GM23338 (cell line): ENCODE results near the gene RRP12. TPM values are rescaled to one million over a fixed set of nuclear protein-coding genes. Genes with fewer than 3 reads are reported as not detected.

Experiments
- ATAC-seq: fragments of 200-7000 bp; cut with Tn5 transposase; 3 replicates; pipeline ENCODE4 v1.9.1; 2020
- DNase-seq: peaks from one replicate; pipeline ENCODE4 v3.0.0-alpha.2; 2015; ENCODE audit warnings: low spot score
- H2AFZ ChIP-seq: fragments of 200-600 bp; sonication (generic); 2 replicates; pipeline ENCODE4 v1.8.0; 2016; ENCODE audit warnings: antibody characterized with exemption, mild to moderate bottlenecking, moderate library complexity
- H3F3A ChIP-seq: fragments of 200-600 bp; sonication (generic); replicated peaks from 2 replicates; pipeline ENCODE4 v1.8.0; 2017; ENCODE audit warnings: antibody characterized with exemption, mixed run types, low read depth
- H3K27ac ChIP-seq: fragments of 200-600 bp; sonication (generic); 2 replicates; pipeline ENCODE4 v1.6.1; 2016; ENCODE audit warnings: low read depth
- H3K27me3 ChIP-seq: fragments of 200-600 bp; sonication (generic); 2 replicates; pipeline ENCODE4 v1.8.0; 2016; ENCODE audit warnings: mild to moderate bottlenecking, mixed run types, moderate library complexity; ENCODE audit not compliant: insufficient read depth
- H3K36me3 ChIP-seq: fragments of 200-600 bp; sonication (generic); 2 replicates; pipeline ENCODE4 v1.8.0; 2016; ENCODE audit warnings: mild to moderate bottlenecking; ENCODE audit not compliant: insufficient read depth
- H3K4me1 ChIP-seq: fragments of 200-600 bp; sonication (generic); 2 replicates; pipeline ENCODE4 v1.8.0; 2016; ENCODE audit warnings: mild to moderate bottlenecking, moderate library complexity; ENCODE audit not compliant: insufficient read depth
- H3K4me2 ChIP-seq: fragments of 200-600 bp; sonication (generic); 2 replicates; pipeline ENCODE4 v1.7.1; 2017; ENCODE audit warnings: mixed run types
- H3K4me3 ChIP-seq: fragments of 200-600 bp; sonication (generic); 2 replicates; pipeline ENCODE4 v1.6.1; 2016; ENCODE audit warnings: mixed run types
- H3K79me2 ChIP-seq: fragments of 200-600 bp; sonication (generic); replicated peaks from 2 replicates; pipeline ENCODE4 v1.8.0; 2017; ENCODE audit warnings: mild to moderate bottlenecking; ENCODE audit not compliant: insufficient read depth
- H3K9me2 ChIP-seq: fragments of 200-600 bp; sonication (generic); 2 replicates; pipeline ENCODE4 v1.8.0; 2017; ENCODE audit not compliant: insufficient read depth
- H4K20me1 ChIP-seq: fragments of 200-600 bp; sonication (generic); replicated peaks from 2 replicates; pipeline ENCODE4 v1.8.0; 2017; ENCODE audit warnings: mild to moderate bottlenecking; ENCODE audit not compliant: insufficient read depth
- H3K27ac Mint-ChIP-seq: 2 replicates; pipeline ENCODE4 v1.8.0; 2020; ENCODE audit warnings: inconsistent platforms, mild to moderate bottlenecking, moderate library complexity, mixed read lengths
- H3K27me3 Mint-ChIP-seq: 3 replicates; pipeline ENCODE4 v1.8.0; 2022; ENCODE audit warnings: low read depth, mild to moderate bottlenecking, moderate library complexity, mixed read lengths, inconsistent platforms; ENCODE audit not compliant: insufficient read depth, poor library complexity
- H3K36me3 Mint-ChIP-seq: 3 replicates; pipeline ENCODE4 v1.8.0; 2021; ENCODE audit warnings: low read depth, mild to moderate bottlenecking, inconsistent platforms, moderate library complexity, mixed read lengths
- H3K4me1 Mint-ChIP-seq: 3 replicates; pipeline ENCODE4 v1.8.0; 2020; ENCODE audit warnings: mild to moderate bottlenecking, inconsistent platforms, mixed read lengths
- H3K4me3 Mint-ChIP-seq: 3 replicates; pipeline ENCODE4 v1.8.0; 2021; ENCODE audit warnings: moderate library complexity, mild to moderate bottlenecking, inconsistent platforms, mixed read lengths
- H3K9me3 Mint-ChIP-seq: 3 replicates; pipeline ENCODE4 v1.8.0; 2020; ENCODE audit warnings: moderate library complexity, mild to moderate bottlenecking, inconsistent platforms, mixed read lengths
- CREB1 ChIP-seq: fragments of 250-450 bp; sonication (Bioruptor Pico); IDR thresholded peaks from 2 replicates; pipeline ENCODE4 v1.5.0; 2020; ENCODE audit warnings: low read depth, mild to moderate bottlenecking, moderate library complexity
- ETS1 ChIP-seq: IDR thresholded peaks from 2 replicates; pipeline ENCODE4 v1.6.1; 2016; ENCODE audit warnings: antibody characterized with exemption
- EZH2 ChIP-seq: fragments of 200-600 bp; sonication (generic); IDR thresholded peaks from one replicate; pipeline ENCODE4 v1.8.0; 2017; ENCODE audit warnings: antibody characterized with exemption, mild to moderate bottlenecking, low read depth; ENCODE audit not compliant: unreplicated experiment
- EZH2phosphoT487 ChIP-seq: fragments of 200-600 bp; sonication (generic); IDR thresholded peaks from one replicate; pipeline ENCODE4 v1.8.1; 2018; ENCODE audit warnings: antibody characterized with exemption; ENCODE audit not compliant: unreplicated experiment
- JUNB ChIP-seq: IDR thresholded peaks from one replicate; pipeline ENCODE4 v1.6.1; 2016; ENCODE audit warnings: antibody characterized with exemption; ENCODE audit not compliant: unreplicated experiment
- NANOG ChIP-seq: IDR thresholded peaks from 2 replicates; pipeline ENCODE4 v1.6.1; 2016; ENCODE audit warnings: antibody characterized with exemption, borderline replicate concordance
- POLR2AphosphoS5 ChIP-seq: IDR thresholded peaks from 2 replicates; pipeline ENCODE4 v1.6.1; 2016; ENCODE audit warnings: antibody characterized with exemption, low read depth
- STAT1 ChIP-seq: IDR thresholded peaks from one replicate; pipeline ENCODE4 v1.6.1; 2016; ENCODE audit warnings: antibody characterized with exemption; ENCODE audit not compliant: unreplicated experiment
- ZNF114 ChIP-seq: fragments of 250-450 bp; sonication (Bioruptor Pico); IDR thresholded peaks from 2 replicates; pipeline ENCODE4 v1.5.0; 2020; ENCODE audit warnings: mild to moderate bottlenecking, moderate library complexity
- ZNF331 ChIP-seq: fragments of 250-450 bp; sonication (Bioruptor Pico); IDR thresholded peaks from 2 replicates; pipeline ENCODE4 v1.5.0; 2020; ENCODE audit warnings: low read depth, mild to moderate bottlenecking, moderate library complexity
- ZNF462 ChIP-seq: fragments of 250-450 bp; sonication (Bioruptor Pico); IDR thresholded peaks from 2 replicates; pipeline ENCODE4 v1.5.0; 2020; ENCODE audit warnings: mild to moderate bottlenecking, moderate library complexity
- polyA plus RNA-seq: library from polyadenylated mRNA; unstranded; fragments of >200 nt; fragmentation: Nextera tagmentation; extraction: Ambion mirVana; gene quantifications from 2 replicates; pipeline ENCODE4 v1.2.1, GENCODE V29; 2016
- total RNA-seq: library from RNA; depleted of rRNA; stranded (reverse); fragments of >200 nt; shearing (Covaris generic); gene quantifications from 2 replicates; pipeline ENCODE4 v1.2.3, GENCODE V29; 2014
- TF ChIP-seq, protein P1 (sequence below), 2 experiments: fragments of 200-600 bp in 1 of 2; sonication (generic) in 1 of 2; conservative IDR thresholded peaks; 2 replicates each; pipeline versions ENCODE4 v1.5.1 to v1.6.1; 2016 to 2017; ENCODE audit warnings: antibody characterized with exemption in 2 of 2, low read depth in 2 of 2, mild to moderate bottlenecking in 2 of 2, moderate library complexity in 1 of 2
- TF ChIP-seq, protein P2 (sequence below): IDR thresholded peaks from one replicate; pipeline ENCODE4 v1.6.1; 2018; ENCODE audit warnings: antibody characterized with exemption; ENCODE audit not compliant: unreplicated experiment

The RRP12 gene
- total and polyA plus RNA-seq, 2 experiments from 2014 or later = 53.4 to 62.6 TPM

- Mint-ChIP-seq H3K4me3 (no peak overlapping the region), H3K4me1 (peaks cover 5% of the 10 kb centered on the region; the same call in 2 of the 3 replicates), H3K9me3 (no peaks in the 10 kb centered on the region; the same call in 2 of the 3 replicates), H3K36me3 (peaks cover 53% of the 10 kb centered on the region), H3K27me3 (peaks cover 10% of the 10 kb centered on the region), H3K27ac (no peak overlapping the region)
- no peaks in the 10 kb centered on the region for H3K79me2 ChIP-seq
- ATAC-seq = no peak
- TF ChIP-seq STAT1 (no peak), ETS1 (no peak), ZNF114 (no peak), EZH2 (no peak), POLR2AphosphoS5 (no peak), ZNF331 (CRISPR knock-in tag) (no peak), CREB1 (no peak), EZH2phosphoT487 (no peak), NANOG (no peak), JUNB (no peak), ZNF462 (CRISPR knock-in tag) (no peak)
- TF ChIP-seq, protein P1, sequence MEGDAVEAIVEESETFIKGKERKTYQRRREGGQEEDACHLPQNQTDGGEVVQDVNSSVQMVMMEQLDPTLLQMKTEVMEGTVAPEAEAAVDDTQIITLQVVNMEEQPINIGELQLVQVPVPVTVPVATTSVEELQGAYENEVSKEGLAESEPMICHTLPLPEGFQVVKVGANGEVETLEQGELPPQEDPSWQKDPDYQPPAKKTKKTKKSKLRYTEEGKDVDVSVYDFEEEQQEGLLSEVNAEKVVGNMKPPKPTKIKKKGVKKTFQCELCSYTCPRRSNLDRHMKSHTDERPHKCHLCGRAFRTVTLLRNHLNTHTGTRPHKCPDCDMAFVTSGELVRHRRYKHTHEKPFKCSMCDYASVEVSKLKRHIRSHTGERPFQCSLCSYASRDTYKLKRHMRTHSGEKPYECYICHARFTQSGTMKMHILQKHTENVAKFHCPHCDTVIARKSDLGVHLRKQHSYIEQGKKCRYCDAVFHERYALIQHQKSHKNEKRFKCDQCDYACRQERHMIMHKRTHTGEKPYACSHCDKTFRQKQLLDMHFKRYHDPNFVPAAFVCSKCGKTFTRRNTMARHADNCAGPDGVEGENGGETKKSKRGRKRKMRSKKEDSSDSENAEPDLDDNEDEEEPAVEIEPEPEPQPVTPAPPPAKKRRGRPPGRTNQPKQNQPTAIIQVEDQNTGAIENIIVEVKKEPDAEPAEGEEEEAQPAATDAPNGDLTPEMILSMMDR (conservative IDR thresholded peaks at IDR 0.05; ENCODE audit: low read depth in 2 of 2) = no peak
- TF ChIP-seq, protein P2, sequence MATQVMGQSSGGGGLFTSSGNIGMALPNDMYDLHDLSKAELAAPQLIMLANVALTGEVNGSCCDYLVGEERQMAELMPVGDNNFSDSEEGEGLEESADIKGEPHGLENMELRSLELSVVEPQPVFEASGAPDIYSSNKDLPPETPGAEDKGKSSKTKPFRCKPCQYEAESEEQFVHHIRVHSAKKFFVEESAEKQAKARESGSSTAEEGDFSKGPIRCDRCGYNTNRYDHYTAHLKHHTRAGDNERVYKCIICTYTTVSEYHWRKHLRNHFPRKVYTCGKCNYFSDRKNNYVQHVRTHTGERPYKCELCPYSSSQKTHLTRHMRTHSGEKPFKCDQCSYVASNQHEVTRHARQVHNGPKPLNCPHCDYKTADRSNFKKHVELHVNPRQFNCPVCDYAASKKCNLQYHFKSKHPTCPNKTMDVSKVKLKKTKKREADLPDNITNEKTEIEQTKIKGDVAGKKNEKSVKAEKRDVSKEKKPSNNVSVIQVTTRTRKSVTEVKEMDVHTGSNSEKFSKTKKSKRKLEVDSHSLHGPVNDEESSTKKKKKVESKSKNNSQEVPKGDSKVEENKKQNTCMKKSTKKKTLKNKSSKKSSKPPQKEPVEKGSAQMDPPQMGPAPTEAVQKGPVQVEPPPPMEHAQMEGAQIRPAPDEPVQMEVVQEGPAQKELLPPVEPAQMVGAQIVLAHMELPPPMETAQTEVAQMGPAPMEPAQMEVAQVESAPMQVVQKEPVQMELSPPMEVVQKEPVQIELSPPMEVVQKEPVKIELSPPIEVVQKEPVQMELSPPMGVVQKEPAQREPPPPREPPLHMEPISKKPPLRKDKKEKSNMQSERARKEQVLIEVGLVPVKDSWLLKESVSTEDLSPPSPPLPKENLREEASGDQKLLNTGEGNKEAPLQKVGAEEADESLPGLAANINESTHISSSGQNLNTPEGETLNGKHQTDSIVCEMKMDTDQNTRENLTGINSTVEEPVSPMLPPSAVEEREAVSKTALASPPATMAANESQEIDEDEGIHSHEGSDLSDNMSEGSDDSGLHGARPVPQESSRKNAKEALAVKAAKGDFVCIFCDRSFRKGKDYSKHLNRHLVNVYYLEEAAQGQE = no peak
- H2AFZ ChIP-seq = no peak overlapping the region
- no peak overlapping the region for H3K27ac ChIP-seq
- peaks cover 17% of the 10 kb centered on the region; the same call in 1 of the 2 replicates for H3K36me3 ChIP-seq
- no peaks in the 10 kb centered on the region for H3K27me3 ChIP-seq
- peaks cover 10% of the 10 kb centered on the region for H3F3A ChIP-seq
- H3K4me2 ChIP-seq = no peak overlapping the region
- H3K9me2 ChIP-seq = no peaks in the 10 kb centered on the region
- no peaks in the 10 kb centered on the region; the same call in 1 of the 2 replicates for H4K20me1 ChIP-seq
- H3K4me1 ChIP-seq = 0 out of 2 replicates have a peak, but pooled peaks cover 2% of the 10 kb centered on the region
- DNase-seq = no peak
- no peak overlapping the region for H3K4me3 ChIP-seq
These were observed 42.8 kb downstream of the RRP12 start for GRCh38 chr10:97358349-97358748.
